ENCODE data around the gene VAX1.

VAX1 gene

GRCh38 chr10:117166418-117167345 is 28.6 kb upstream of the VAX1 start:
- Histone ChIP-seq H3K9ac (ENCODE audit: insufficient read length) (no peak overlapping the region), H3K9me3 (ENCODE audit: low read depth, low read length) (no peaks in the 10 kb centered on the region), H3K4me3 (no peak overlapping the region), H3K36me3 (ENCODE audit: insufficient read depth, low read length) (no peaks in the 10 kb centered on the region), H3K27ac (no peak overlapping the region)
- no peak for DNase-seq (ENCODE audit: low read depth, low spot score)
- TF ChIP-seq FOXP2 (optimal IDR thresholded peaks at IDR 0.05; ENCODE audit: control extremely low read depth, extremely low read length, insufficient read depth) (no peak), EZH2 (IDR thresholded peaks at IDR 0.05) (no peak), POLR2AphosphoS5 (IDR thresholded peaks at IDR 0.05; ENCODE audit: borderline replicate concordance, low read depth, low read length) (no peak)

GRCh38 chr10:117165538-117166417 is 27.7 kb upstream of the VAX1 start:
- Histone ChIP-seq H3K9me3 (ENCODE audit: low read depth, low read length) (no peaks in the 10 kb centered on the region), H3K27ac (no peak overlapping the region), H3K36me3 (ENCODE audit: insufficient read depth, low read length) (no peaks in the 10 kb centered on the region), H3K4me3 (peak overlapping the region; percentile 33; the same call in 1 of the 2 replicates), H3K9ac (ENCODE audit: insufficient read length) (no peak overlapping the region)
- DNase-seq (ENCODE audit: low read depth, low spot score): no peak
- TF ChIP-seq EZH2 (IDR thresholded peaks at IDR 0.05) (no peak), FOXP2 (optimal IDR thresholded peaks at IDR 0.05; ENCODE audit: control extremely low read depth, extremely low read length, insufficient read depth) (no peak), POLR2AphosphoS5 (IDR thresholded peaks at IDR 0.05; ENCODE audit: borderline replicate concordance, low read depth, low read length) (no peak)

GRCh38 chr10:117164592-117165537 is 26.8 kb upstream of the VAX1 start:
- DNase-seq (ENCODE audit: low read depth, low spot score): no peak

GRCh38 chr10:117163954-117164548 is 26.0 kb upstream of the VAX1 start:
- DNase-seq (ENCODE audit: low read depth, low spot score): no peak
- TF ChIP-seq POLR2AphosphoS5 (IDR thresholded peaks at IDR 0.05; ENCODE audit: borderline replicate concordance, low read depth, low read length) (no peak), EZH2 (IDR thresholded peaks at IDR 0.05) (no peak), FOXP2 (optimal IDR thresholded peaks at IDR 0.05; ENCODE audit: control extremely low read depth, extremely low read length, insufficient read depth) (no peak)
- no peak overlapping the region for H3K27ac ChIP-seq
- no peak overlapping the region for H3K4me3 ChIP-seq
- H3K36me3 ChIP-seq (ENCODE audit: insufficient read depth, low read length): no peaks in the 10 kb centered on the region
- H3K9ac ChIP-seq (ENCODE audit: insufficient read length): no peak overlapping the region
- H3K9me3 ChIP-seq (ENCODE audit: low read depth, low read length): no peaks in the 10 kb centered on the region

More at GRCh38 chr10:117164592-117165537, 26.8 kb upstream of the VAX1 start:
- TF ChIP-seq FOXP2 (optimal IDR thresholded peaks at IDR 0.05; ENCODE audit: control extremely low read depth, extremely low read length, insufficient read depth): no peak
- TF ChIP-seq EZH2 (IDR thresholded peaks at IDR 0.05): no peak
- no peak for TF ChIP-seq POLR2AphosphoS5 (IDR thresholded peaks at IDR 0.05; ENCODE audit: borderline replicate concordance, low read depth, low read length)
- no peak overlapping the region for H3K9ac ChIP-seq (ENCODE audit: insufficient read length)
- no peaks in the 10 kb centered on the region for H3K9me3 ChIP-seq (ENCODE audit: low read depth, low read length)
- no peak overlapping the region for H3K27ac ChIP-seq
- H3K4me3 ChIP-seq: no peak overlapping the region
- H3K36me3 ChIP-seq (ENCODE audit: insufficient read depth, low read length): no peaks in the 10 kb centered on the region

GRCh38 chr10:117163061-117163953 is 25.2 kb upstream of the VAX1 start:
- H3K27ac ChIP-seq: no peak overlapping the region
- no peaks in the 10 kb centered on the region for H3K9me3 ChIP-seq (ENCODE audit: low read depth, low read length)
- no peak overlapping the region for H3K9ac ChIP-seq (ENCODE audit: insufficient read length)
- TF ChIP-seq EZH2 (IDR thresholded peaks at IDR 0.05): no peak
- TF ChIP-seq FOXP2 (optimal IDR thresholded peaks at IDR 0.05; ENCODE audit: control extremely low read depth, extremely low read length, insufficient read depth): no peak
- TF ChIP-seq POLR2AphosphoS5 (IDR thresholded peaks at IDR 0.05; ENCODE audit: borderline replicate concordance, low read depth, low read length): no peak
- no peak for DNase-seq (ENCODE audit: low read depth, low spot score)
- no peak overlapping the region for H3K4me3 ChIP-seq
- H3K36me3 ChIP-seq (ENCODE audit: insufficient read depth, low read length): no peaks in the 10 kb centered on the region

- TF ChIP-seq FOXP2 (optimal IDR thresholded peaks at IDR 0.05; ENCODE audit: control extremely low read depth, extremely low read length, insufficient read depth) (no peak), EZH2 (IDR thresholded peaks at IDR 0.05) (no peak), POLR2AphosphoS5 (IDR thresholded peaks at IDR 0.05; ENCODE audit: borderline replicate concordance, low read depth, low read length) (no peak)
- no peaks in the 10 kb centered on the region for H3K36me3 ChIP-seq (ENCODE audit: insufficient read depth, low read length)
- no peak for DNase-seq (ENCODE audit: low read depth, low spot score)
- H3K27ac ChIP-seq: no peak overlapping the region
- no peaks in the 10 kb centered on the region for H3K9me3 ChIP-seq (ENCODE audit: low read depth, low read length)
- H3K4me3 ChIP-seq: no peak overlapping the region
- H3K9ac ChIP-seq (ENCODE audit: insufficient read length): no peak overlapping the region
Measured at GRCh38 chr10:117162093-117163060, 24.3 kb upstream of the VAX1 start.
